H1 (cell line): ENCODE measurements around the gene SFXN2. TPM values are rescaled to one million over a fixed set of nuclear protein-coding genes. Genes with fewer than 3 reads are reported as not detected.

Experiments
- CEBPB ChIP-seq: IDR thresholded peaks from 2 replicates; pipeline ENCODE4 v1.6.1; 2012; ENCODE audit warnings: low read depth, low read length
- CREB1 ChIP-seq: IDR thresholded peaks from 2 replicates; pipeline ENCODE4 v1.6.1; 2012; ENCODE audit warnings: inconsistent platforms
- CTBP2 ChIP-seq: IDR thresholded peaks from 2 replicates; pipeline ENCODE4 v1.7.0; 2011; ENCODE audit warnings: borderline replicate concordance, mild to moderate bottlenecking, moderate library complexity, mixed read lengths, low read length; ENCODE audit not compliant: insufficient read depth, insufficient read length
- EGR1 ChIP-seq: IDR thresholded peaks from 2 replicates; pipeline ENCODE4 v1.6.1; 2011; ENCODE audit warnings: low read depth, low read length, borderline replicate concordance
- KDM4A ChIP-seq: IDR thresholded peaks from one replicate; pipeline ENCODE4 v1.7.1; 2012; ENCODE audit warnings: low read depth, mild to moderate bottlenecking, moderate library complexity, low read length, inconsistent platforms; ENCODE audit not compliant: severe bottlenecking
- NANOG ChIP-seq: IDR thresholded peaks from 2 replicates; pipeline ENCODE4 v1.6.1; 2011; ENCODE audit warnings: low read length, low read depth, mild to moderate bottlenecking, inconsistent platforms; ENCODE audit not compliant: insufficient read depth, poor library complexity, severe bottlenecking
- TEAD4 ChIP-seq: IDR thresholded peaks from 2 replicates; pipeline ENCODE4 v1.6.1; 2012; ENCODE audit warnings: low read depth, low read length, inconsistent platforms, mixed read lengths
- polyA plus RNA-seq, 7 experiments: library from polyadenylated mRNA; depleted of rRNA in 3 of 7; stranded (reverse) in 5 of 7; unstranded in 2 of 7; fragments of >200 nt in 5 of 7; fragments of 200-250 nt in 2 of 7; gene quantifications; 1 replicate in 5 of 7; 2 replicates in 1 of 7; 4 replicates in 1 of 7; pipeline versions ENCODE4 v1.2.1 to v1.2.3, GENCODE V29; 2011 to 2013; ENCODE audit warnings: missing spikeins in 2 of 7, mixed read lengths in 2 of 7
- total RNA-seq: library from RNA; stranded (reverse); fragmentation: NEBNext Ultra II Directional; extraction: Animal tissue kit (Norgen Biotek cat#: 25700); gene quantifications from 2 replicates; pipeline ENCODE4 v1.2.1, GENCODE V29; 2021
- TF ChIP-seq, protein P1 (sequence below): fragments of 300-600 bp; sonication (generic); IDR thresholded peaks from 2 replicates; pipeline ENCODE4 v1.7.1; 2012; ENCODE audit warnings: low read length, moderate library complexity, mild to moderate bottlenecking, inconsistent platforms; ENCODE audit not compliant: insufficient replicate concordance
- TF ChIP-seq, protein P2 (sequence below): IDR thresholded peaks from 2 replicates; pipeline ENCODE4 v1.6.1; 2011; ENCODE audit warnings: low read length, improper control_type of control experiment

The SFXN2 gene
- total and polyA plus RNA-seq, 2 of the 8 experiments (the other 6 are each of a cell fraction or from before 2014, with no cell fraction given), result 20.5 to 23.5 TPM

DNA sequence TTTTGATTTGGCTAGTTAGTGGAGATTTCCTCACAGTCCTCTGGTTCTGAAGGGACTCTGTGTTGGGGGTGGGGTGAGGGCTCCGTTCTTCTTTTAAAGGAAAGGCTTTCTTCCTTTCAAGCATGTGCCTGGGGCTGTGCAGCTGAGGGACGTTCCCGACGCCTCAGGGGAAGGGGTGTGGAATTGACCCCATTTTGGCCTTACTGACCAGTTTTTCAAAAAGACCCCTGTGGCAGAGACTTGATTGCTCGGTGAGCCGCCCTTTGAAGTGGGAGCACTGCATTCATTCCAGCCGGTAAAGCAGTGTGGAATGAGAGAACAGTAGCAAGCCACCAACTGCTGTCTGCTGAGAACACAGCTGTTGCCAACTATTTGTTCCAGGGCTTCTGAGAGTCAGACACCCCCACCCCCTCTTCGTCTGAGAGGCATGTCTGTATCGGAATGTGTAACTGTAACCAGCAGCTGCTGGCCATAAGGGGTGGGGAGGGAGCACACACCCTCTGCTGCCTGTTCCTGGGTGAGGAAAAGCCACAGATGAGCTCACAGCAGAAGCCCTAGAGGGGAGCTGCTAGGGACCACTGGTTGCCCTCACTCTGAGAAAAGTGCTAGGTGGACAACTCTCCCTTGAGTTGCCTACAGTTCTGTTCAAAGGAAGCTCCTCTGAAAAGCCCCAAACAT is 62.5 kb downstream of the SFXN2 start (continued):
- TF ChIP-seq, protein P1, sequence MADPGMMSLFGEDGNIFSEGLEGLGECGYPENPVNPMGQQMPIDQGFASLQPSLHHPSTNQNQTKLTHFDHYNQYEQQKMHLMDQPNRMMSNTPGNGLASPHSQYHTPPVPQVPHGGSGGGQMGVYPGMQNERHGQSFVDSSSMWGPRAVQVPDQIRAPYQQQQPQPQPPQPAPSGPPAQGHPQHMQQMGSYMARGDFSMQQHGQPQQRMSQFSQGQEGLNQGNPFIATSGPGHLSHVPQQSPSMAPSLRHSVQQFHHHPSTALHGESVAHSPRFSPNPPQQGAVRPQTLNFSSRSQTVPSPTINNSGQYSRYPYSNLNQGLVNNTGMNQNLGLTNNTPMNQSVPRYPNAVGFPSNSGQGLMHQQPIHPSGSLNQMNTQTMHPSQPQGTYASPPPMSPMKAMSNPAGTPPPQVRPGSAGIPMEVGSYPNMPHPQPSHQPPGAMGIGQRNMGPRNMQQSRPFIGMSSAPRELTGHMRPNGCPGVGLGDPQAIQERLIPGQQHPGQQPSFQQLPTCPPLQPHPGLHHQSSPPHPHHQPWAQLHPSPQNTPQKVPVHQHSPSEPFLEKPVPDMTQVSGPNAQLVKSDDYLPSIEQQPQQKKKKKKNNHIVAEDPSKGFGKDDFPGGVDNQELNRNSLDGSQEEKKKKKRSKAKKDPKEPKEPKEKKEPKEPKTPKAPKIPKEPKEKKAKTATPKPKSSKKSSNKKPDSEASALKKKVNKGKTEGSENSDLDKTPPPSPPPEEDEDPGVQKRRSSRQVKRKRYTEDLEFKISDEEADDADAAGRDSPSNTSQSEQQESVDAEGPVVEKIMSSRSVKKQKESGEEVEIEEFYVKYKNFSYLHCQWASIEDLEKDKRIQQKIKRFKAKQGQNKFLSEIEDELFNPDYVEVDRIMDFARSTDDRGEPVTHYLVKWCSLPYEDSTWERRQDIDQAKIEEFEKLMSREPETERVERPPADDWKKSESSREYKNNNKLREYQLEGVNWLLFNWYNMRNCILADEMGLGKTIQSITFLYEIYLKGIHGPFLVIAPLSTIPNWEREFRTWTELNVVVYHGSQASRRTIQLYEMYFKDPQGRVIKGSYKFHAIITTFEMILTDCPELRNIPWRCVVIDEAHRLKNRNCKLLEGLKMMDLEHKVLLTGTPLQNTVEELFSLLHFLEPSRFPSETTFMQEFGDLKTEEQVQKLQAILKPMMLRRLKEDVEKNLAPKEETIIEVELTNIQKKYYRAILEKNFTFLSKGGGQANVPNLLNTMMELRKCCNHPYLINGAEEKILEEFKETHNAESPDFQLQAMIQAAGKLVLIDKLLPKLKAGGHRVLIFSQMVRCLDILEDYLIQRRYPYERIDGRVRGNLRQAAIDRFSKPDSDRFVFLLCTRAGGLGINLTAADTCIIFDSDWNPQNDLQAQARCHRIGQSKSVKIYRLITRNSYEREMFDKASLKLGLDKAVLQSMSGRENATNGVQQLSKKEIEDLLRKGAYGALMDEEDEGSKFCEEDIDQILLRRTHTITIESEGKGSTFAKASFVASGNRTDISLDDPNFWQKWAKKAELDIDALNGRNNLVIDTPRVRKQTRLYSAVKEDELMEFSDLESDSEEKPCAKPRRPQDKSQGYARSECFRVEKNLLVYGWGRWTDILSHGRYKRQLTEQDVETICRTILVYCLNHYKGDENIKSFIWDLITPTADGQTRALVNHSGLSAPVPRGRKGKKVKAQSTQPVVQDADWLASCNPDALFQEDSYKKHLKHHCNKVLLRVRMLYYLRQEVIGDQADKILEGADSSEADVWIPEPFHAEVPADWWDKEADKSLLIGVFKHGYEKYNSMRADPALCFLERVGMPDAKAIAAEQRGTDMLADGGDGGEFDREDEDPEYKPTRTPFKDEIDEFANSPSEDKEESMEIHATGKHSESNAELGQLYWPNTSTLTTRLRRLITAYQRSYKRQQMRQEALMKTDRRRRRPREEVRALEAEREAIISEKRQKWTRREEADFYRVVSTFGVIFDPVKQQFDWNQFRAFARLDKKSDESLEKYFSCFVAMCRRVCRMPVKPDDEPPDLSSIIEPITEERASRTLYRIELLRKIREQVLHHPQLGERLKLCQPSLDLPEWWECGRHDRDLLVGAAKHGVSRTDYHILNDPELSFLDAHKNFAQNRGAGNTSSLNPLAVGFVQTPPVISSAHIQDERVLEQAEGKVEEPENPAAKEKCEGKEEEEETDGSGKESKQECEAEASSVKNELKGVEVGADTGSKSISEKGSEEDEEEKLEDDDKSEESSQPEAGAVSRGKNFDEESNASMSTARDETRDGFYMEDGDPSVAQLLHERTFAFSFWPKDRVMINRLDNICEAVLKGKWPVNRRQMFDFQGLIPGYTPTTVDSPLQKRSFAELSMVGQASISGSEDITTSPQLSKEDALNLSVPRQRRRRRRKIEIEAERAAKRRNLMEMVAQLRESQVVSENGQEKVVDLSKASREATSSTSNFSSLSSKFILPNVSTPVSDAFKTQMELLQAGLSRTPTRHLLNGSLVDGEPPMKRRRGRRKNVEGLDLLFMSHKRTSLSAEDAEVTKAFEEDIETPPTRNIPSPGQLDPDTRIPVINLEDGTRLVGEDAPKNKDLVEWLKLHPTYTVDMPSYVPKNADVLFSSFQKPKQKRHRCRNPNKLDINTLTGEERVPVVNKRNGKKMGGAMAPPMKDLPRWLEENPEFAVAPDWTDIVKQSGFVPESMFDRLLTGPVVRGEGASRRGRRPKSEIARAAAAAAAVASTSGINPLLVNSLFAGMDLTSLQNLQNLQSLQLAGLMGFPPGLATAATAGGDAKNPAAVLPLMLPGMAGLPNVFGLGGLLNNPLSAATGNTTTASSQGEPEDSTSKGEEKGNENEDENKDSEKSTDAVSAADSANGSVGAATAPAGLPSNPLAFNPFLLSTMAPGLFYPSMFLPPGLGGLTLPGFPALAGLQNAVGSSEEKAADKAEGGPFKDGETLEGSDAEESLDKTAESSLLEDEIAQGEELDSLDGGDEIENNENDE, result no peak
- TF ChIP-seq NANOG, result peak; percentile 90
- TF ChIP-seq, protein P2, sequence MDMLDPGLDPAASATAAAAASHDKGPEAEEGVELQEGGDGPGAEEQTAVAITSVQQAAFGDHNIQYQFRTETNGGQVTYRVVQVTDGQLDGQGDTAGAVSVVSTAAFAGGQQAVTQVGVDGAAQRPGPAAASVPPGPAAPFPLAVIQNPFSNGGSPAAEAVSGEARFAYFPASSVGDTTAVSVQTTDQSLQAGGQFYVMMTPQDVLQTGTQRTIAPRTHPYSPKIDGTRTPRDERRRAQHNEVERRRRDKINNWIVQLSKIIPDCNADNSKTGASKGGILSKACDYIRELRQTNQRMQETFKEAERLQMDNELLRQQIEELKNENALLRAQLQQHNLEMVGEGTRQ, result no peak
- TF ChIP-seq KDM4A, result no peak
- TF ChIP-seq CTBP2, result no peak
- TF ChIP-seq EGR1, result no peak
- peak; percentile 66; the same call in 1 of the 2 replicates for TF ChIP-seq TEAD4
- no peak for TF ChIP-seq CEBPB
- no peak for TF ChIP-seq CREB1
